Measurements from ENCODE around the gene ZPBP2. TPM values are rescaled to one million over a fixed set of nuclear protein-coding genes. Genes with fewer than 3 reads are reported as not detected.
"Not testable (repeated sequence)": the region's sequence is repeated elsewhere in the genome, so short reads cannot be mapped to it uniquely, and the experiment has no call there.

Gene ZPBP2
- total RNA-seq, 1 experiment from 2014 or later: not detected

DNA sequence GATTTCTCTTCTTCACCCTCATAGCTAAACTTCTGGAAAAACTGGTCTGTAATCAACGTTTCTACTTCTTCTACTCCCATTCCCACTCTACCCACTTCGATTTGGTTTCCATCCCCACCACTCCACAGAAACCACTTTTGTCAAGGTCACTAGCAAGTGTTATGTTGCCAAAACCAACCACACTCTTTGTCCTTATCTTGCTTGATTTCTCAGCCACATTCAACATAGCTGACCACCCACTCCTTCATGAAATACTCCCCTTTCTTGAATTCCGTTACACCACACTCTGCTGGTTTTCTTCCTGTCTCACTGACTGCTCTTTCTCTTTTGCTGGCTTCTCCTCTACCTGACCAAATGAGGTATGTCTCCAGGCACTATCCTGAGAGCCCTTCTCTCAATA, 15.8 kb upstream of the ZPBP2 start (continued):
- TF ChIP-seq ZNF317 (CRISPR knock-in tag; IDR thresholded peaks at IDR 0.05; ENCODE audit: borderline replicate concordance, low read depth) (no peak), TEAD1 (CRISPR knock-in tag; IDR thresholded peaks at IDR 0.05) (no peak), ZNF396 (CRISPR knock-in tag; IDR thresholded peaks at IDR 0.05; ENCODE audit: borderline replicate concordance) (no peak), SOX15 (CRISPR knock-in tag; IDR thresholded peaks at IDR 0.05) (no peak)
- TF ChIP-seq, protein P1, sequence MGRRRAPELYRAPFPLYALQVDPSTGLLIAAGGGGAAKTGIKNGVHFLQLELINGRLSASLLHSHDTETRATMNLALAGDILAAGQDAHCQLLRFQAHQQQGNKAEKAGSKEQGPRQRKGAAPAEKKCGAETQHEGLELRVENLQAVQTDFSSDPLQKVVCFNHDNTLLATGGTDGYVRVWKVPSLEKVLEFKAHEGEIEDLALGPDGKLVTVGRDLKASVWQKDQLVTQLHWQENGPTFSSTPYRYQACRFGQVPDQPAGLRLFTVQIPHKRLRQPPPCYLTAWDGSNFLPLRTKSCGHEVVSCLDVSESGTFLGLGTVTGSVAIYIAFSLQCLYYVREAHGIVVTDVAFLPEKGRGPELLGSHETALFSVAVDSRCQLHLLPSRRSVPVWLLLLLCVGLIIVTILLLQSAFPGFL (CRISPR knock-in tag; IDR thresholded peaks at IDR 0.05; ENCODE audit: borderline replicate concordance): no peak
- TF ChIP-seq, protein P2, sequence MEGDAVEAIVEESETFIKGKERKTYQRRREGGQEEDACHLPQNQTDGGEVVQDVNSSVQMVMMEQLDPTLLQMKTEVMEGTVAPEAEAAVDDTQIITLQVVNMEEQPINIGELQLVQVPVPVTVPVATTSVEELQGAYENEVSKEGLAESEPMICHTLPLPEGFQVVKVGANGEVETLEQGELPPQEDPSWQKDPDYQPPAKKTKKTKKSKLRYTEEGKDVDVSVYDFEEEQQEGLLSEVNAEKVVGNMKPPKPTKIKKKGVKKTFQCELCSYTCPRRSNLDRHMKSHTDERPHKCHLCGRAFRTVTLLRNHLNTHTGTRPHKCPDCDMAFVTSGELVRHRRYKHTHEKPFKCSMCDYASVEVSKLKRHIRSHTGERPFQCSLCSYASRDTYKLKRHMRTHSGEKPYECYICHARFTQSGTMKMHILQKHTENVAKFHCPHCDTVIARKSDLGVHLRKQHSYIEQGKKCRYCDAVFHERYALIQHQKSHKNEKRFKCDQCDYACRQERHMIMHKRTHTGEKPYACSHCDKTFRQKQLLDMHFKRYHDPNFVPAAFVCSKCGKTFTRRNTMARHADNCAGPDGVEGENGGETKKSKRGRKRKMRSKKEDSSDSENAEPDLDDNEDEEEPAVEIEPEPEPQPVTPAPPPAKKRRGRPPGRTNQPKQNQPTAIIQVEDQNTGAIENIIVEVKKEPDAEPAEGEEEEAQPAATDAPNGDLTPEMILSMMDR (IDR thresholded peaks at IDR 0.05): no peak

DNA sequence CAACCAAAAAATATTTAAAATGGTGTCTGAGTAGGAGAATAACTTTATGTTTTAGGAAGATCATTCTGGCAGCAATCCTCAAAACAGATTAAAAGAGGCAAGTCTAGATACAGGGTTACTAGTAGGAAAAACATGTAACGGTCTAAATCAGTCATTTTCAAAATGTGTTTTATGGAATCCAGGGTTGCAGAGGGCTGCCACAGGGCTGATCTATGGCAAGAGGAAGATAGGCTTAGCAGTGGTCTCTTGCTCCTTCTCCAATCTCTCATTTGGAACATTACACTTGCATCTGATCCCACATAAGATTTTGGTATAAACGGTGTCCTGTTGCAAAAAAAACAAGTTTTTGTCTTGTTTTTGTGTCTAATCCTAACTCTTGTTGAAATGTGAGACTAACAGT, 13.1 kb upstream of the ZPBP2 start:
- H3K4me3 Mint-ChIP-seq: no peak overlapping the region
- ChIA-PET CTCF (no interaction called here), POLR2A (no interaction called here)
- H3K27me3 Mint-ChIP-seq (ENCODE audit: low read depth): no peaks in the 10 kb centered on the region
- no peak overlapping the region for H3K27ac Mint-ChIP-seq
- ATAC-seq (no peak), DNase-seq (ENCODE audit: low spot score) (no peak)
- no peaks in the 10 kb centered on the region for H3K9me3 Mint-ChIP-seq
- no peaks in the 10 kb centered on the region for H3K36me3 Mint-ChIP-seq
- TF ChIP-seq GTF2I (CRISPR knock-in tag; conservative IDR thresholded peaks at IDR 0.05) (no peak), ZNF396 (CRISPR knock-in tag; IDR thresholded peaks at IDR 0.05; ENCODE audit: borderline replicate concordance) (no peak)
- 0 out of 2 replicates have a peak, but pooled peaks cover 4% of the 10 kb centered on the region for H3K4me1 Mint-ChIP-seq

DNA sequence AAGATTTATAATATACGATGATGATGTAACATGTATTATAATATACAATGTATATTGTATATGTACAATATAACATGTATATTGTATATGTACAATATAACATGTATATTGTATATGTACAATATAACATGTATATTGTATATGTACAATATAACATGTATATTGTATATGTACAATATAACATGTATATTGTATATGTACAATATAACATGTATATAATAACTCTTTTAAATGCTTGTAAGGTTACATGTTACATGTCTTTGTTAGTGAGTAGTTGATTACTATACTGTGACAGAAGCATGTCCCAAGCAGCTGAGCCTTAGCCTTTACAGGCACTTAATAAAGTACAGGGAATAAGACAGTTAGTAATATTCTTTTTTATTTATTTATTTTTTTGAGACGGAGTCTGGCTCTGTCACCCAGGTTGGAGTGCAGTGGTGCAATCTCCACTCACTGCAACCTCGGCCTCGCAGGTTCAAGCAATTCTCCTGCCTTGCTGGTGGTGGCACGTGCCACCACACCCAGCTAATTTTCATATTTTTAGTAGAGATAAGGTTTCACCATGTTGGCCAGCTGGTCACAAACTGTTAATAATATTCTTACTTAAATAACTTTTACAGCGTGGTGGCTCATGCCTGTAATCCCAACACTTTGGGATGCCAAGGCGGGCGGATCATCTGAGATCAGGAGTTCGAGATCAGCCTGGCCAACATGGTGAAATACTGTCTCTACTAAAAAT, 11.9 kb upstream of the ZPBP2 start:
- CTCF ChIA-PET; H3K9me3 Mint-ChIP-seq; H3K4me1 Mint-ChIP-seq; ATAC-seq; H3K4me3 Mint-ChIP-seq; H3K27me3 Mint-ChIP-seq (ENCODE audit: low read depth); DNase-seq (ENCODE audit: low spot score); H3K36me3 Mint-ChIP-seq; POLR2A ChIA-PET; H3K27ac Mint-ChIP-seq: not testable (repeated sequence)

DNA sequence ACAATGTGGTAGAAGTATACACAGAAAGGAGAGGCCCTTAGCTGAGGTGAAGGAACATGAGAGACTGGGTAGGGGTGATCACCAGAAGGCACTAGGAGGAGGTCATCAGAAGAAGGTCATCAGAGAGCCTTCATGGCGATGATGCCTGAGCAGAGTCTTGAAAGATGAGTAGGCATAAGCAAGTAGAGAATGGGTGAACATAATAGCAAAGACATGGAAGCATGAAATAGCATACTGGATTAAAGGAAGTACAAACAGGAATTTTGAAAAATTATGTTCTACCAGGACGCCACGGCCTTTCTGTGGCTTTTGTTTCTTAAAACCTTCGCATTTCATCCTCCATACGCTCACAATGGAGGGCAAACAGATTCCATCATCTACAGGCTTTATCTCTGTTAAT, 6.8 kb upstream of the ZPBP2 start:
- Mint-ChIP-seq H3K4me1 (peaks cover 9% of the 10 kb centered on the region), H3K4me3 (no peak overlapping the region), H3K9me3 (no peaks in the 10 kb centered on the region), H3K27ac (no peak overlapping the region), H3K36me3 (peaks cover 3% of the 10 kb centered on the region; the same call in 1 of the 2 replicates), H3K27me3 (ENCODE audit: low read depth) (peaks cover 53% of the 10 kb centered on the region)
- ChIA-PET POLR2A (no interaction called here), CTCF (interaction anchor here (1.1 to 1.3 kb wide), 2 partner anchors 131 to 240 kb away, joined by 3 to 4 read pairs; partner anchors contain the start of gene MIEN1)
- ATAC-seq (no peak), DNase-seq (ENCODE audit: low spot score) (no peak)
- TF ChIP-seq, protein P3, sequence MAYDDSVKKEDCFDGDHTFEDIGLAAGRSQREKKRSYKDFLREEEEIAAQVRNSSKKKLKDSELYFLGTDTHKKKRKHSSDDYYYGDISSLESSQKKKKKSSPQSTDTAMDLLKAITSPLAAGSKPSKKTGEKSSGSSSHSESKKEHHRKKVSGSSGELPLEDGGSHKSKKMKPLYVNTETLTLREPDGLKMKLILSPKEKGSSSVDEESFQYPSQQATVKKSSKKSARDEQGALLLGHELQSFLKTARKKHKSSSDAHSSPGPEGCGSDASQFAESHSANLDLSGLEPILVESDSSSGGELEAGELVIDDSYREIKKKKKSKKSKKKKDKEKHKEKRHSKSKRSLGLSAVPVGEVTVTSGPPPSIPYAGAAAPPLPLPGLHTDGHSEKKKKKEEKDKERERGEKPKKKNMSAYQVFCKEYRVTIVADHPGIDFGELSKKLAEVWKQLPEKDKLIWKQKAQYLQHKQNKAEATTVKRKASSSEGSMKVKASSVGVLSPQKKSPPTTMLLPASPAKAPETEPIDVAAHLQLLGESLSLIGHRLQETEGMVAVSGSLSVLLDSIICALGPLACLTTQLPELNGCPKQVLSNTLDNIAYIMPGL (CRISPR knock-in tag; IDR thresholded peaks at IDR 0.05): no peak
- no peak for TF ChIP-seq ZNF671 (CRISPR knock-in tag; IDR thresholded peaks at IDR 0.05)
- TF ChIP-seq FOXP1 (CRISPR knock-in tag; IDR thresholded peaks at IDR 0.05; ENCODE audit: borderline replicate concordance): no peak
- TF ChIP-seq, protein P4, sequence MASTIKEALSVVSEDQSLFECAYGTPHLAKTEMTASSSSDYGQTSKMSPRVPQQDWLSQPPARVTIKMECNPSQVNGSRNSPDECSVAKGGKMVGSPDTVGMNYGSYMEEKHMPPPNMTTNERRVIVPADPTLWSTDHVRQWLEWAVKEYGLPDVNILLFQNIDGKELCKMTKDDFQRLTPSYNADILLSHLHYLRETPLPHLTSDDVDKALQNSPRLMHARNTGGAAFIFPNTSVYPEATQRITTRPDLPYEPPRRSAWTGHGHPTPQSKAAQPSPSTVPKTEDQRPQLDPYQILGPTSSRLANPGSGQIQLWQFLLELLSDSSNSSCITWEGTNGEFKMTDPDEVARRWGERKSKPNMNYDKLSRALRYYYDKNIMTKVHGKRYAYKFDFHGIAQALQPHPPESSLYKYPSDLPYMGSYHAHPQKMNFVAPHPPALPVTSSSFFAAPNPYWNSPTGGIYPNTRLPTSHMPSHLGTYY (CRISPR knock-in tag; IDR thresholded peaks at IDR 0.05): no peak
- TF ChIP-seq NR2C2 (CRISPR knock-in tag; IDR thresholded peaks at IDR 0.05): no peak
- TF ChIP-seq ZBTB21 (CRISPR knock-in tag; IDR thresholded peaks at IDR 0.05; ENCODE audit: borderline replicate concordance): no peak
- no peak for TF ChIP-seq NR3C1 (CRISPR knock-in tag; conservative IDR thresholded peaks at IDR 0.05; ENCODE audit: low read depth)
- TF ChIP-seq, protein P5, sequence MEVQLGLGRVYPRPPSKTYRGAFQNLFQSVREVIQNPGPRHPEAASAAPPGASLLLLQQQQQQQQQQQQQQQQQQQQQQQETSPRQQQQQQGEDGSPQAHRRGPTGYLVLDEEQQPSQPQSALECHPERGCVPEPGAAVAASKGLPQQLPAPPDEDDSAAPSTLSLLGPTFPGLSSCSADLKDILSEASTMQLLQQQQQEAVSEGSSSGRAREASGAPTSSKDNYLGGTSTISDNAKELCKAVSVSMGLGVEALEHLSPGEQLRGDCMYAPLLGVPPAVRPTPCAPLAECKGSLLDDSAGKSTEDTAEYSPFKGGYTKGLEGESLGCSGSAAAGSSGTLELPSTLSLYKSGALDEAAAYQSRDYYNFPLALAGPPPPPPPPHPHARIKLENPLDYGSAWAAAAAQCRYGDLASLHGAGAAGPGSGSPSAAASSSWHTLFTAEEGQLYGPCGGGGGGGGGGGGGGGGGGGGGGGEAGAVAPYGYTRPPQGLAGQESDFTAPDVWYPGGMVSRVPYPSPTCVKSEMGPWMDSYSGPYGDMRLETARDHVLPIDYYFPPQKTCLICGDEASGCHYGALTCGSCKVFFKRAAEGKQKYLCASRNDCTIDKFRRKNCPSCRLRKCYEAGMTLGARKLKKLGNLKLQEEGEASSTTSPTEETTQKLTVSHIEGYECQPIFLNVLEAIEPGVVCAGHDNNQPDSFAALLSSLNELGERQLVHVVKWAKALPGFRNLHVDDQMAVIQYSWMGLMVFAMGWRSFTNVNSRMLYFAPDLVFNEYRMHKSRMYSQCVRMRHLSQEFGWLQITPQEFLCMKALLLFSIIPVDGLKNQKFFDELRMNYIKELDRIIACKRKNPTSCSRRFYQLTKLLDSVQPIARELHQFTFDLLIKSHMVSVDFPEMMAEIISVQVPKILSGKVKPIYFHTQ (CRISPR knock-in tag; IDR thresholded peaks at IDR 0.05): no peak
- TF ChIP-seq TEAD4 (CRISPR knock-in tag; IDR thresholded peaks at IDR 0.05): no peak
- TF ChIP-seq, protein P6, sequence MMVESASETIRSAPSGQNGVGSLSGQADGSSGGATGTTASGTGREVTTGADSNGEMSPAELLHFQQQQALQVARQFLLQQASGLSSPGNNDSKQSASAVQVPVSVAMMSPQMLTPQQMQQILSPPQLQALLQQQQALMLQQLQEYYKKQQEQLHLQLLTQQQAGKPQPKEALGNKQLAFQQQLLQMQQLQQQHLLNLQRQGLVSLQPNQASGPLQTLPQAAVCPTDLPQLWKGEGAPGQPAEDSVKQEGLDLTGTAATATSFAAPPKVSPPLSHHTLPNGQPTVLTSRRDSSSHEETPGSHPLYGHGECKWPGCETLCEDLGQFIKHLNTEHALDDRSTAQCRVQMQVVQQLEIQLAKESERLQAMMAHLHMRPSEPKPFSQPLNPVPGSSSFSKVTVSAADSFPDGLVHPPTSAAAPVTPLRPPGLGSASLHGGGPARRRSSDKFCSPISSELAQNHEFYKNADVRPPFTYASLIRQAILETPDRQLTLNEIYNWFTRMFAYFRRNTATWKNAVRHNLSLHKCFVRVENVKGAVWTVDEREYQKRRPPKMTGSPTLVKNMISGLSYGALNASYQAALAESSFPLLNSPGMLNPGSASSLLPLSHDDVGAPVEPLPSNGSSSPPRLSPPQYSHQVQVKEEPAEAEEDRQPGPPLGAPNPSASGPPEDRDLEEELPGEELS (CRISPR knock-in tag; IDR thresholded peaks at IDR 0.05): no peak
